Esophagus mucosa (tissue), 1 donor: ENCODE data around the gene MSLN. TPM values are rescaled to one million over a fixed set of nuclear protein-coding genes. Genes with fewer than 3 reads are reported as not detected.

Experiments
- ATAC-seq: fragments of 200-7000 bp; cut with Tn5 transposase; one replicate; pipeline ENCODE4 v1.9.1; 2020
- total RNA-seq: library from RNA; stranded (reverse); gene quantifications from one replicate; pipeline ENCODE4 v1.2.4, GENCODE V29; 2023
- donor health status: DM: yes; HTN: yes; CAD: no.

The MSLN gene
- total RNA-seq, 1 donor from 2014 or later = 2.8 TPM

DNA sequence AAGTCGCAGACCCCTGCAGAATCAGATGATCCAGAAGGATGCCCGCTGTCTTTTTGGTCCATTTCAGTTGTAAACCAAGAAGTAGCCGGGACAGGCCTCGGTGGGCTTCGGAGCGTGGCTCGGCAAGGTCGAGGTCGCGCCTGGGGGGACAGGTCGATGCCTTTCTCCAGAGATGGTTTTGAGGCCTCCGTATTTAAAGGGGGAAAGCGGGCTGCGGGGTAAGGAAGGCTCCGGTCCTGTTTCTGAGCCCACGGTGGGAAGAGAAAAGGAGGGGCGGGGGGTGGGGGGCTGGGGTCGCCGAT lies 47.5 kb downstream of the MSLN start:
- no peak for ATAC-seq

DNA sequence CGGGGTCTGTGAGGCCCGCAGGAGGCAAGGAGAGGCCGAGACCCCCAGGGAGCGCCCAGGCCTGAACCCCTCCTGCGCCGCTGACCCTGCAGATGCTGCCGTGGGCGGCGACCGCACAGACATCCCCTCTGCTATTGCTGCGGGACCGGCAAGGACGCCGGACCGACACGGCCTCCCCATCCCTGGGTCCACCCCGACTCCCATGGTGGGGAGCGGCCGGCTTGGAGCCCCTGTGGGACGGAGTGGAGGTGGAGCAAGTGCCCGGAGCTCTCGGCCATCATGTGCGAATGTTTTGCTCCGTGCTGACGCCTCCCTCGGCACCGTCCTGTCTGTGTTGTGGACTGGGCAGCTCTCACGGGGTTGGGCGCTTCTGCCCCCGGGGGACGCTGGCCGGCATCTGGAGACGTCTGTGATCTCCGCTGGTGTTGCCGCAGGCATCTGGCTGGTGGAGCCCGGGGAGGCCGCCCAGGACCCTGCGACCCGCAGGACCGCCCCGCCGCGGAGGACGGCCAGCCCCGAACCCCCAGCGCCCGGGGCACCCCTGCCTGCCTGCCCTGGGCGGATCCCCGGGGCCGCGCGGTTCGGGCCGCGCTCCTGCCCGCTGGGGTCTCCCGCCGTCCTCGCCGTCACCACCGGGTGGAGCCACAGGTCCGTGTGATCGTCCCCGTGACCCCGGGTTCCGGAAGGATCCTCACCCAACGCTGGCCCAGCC lies 52.8 kb downstream of the MSLN start:
- no peak for ATAC-seq

DNA sequence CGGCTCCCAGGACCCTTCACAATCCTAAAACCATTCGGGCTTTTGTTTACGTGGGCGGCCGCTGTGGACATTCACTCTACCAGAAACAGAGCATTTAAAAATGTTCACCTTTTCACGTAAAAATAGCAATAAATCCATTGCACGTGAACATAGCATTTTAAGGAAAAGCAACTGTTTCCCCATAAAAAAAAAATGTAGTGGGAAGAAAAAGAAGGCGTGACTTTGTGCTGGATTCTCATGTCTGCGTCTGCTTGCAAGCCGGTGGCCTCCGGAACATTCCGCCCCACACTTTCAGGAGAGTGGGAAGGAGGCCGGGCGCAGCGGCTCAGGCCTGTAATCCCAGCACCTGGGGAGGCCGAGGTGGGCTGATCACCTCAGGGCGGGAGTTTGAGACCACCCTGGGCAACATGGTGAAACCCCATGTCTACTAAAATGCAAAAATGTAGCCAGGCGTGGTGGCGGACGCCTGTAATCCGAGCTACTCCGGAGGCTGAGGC lies 53.4 kb downstream of the MSLN start:
- no peak for ATAC-seq

DNA sequence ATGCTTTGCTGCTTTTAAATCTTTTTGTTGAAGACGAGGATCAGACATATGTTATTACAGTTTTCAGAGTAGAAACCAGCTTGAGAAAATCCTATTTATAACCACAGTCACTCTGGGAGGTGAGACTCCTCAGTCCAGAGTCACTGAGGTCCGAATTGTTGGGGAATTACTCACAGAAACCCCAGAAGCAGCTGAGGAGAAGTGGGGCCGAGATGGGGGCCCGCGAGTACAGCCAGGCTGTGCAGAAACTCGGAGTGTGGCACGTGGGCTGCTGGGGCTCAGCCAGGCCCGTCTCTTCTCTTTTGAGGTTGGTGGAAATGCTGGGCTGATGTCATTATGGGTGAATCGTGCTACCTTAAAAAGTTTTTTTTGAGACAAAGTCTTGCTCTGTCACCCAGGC lies 54.4 kb downstream of the MSLN start:
- ATAC-seq = no peak

DNA sequence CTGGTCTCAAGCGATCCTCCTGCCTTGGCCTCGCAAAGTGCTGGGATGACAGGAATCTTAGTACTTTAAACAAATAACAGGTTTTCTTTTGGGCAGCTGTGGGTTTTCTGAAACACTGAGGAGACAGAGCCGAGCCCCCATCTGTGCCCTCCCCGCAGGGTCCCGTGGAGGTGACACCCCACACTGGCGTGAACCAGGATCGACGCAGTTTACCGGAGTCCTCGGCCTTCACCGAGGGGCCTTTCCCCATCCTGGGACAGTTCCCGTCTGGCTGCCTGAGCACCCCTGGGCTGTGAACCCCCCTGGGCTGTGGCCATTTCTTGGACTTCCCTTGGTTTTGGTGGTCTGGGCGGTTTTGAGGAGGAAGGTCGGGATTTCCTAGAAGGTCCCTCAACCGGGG lies 55.3 kb downstream of the MSLN start:
- ATAC-seq = no peak

DNA sequence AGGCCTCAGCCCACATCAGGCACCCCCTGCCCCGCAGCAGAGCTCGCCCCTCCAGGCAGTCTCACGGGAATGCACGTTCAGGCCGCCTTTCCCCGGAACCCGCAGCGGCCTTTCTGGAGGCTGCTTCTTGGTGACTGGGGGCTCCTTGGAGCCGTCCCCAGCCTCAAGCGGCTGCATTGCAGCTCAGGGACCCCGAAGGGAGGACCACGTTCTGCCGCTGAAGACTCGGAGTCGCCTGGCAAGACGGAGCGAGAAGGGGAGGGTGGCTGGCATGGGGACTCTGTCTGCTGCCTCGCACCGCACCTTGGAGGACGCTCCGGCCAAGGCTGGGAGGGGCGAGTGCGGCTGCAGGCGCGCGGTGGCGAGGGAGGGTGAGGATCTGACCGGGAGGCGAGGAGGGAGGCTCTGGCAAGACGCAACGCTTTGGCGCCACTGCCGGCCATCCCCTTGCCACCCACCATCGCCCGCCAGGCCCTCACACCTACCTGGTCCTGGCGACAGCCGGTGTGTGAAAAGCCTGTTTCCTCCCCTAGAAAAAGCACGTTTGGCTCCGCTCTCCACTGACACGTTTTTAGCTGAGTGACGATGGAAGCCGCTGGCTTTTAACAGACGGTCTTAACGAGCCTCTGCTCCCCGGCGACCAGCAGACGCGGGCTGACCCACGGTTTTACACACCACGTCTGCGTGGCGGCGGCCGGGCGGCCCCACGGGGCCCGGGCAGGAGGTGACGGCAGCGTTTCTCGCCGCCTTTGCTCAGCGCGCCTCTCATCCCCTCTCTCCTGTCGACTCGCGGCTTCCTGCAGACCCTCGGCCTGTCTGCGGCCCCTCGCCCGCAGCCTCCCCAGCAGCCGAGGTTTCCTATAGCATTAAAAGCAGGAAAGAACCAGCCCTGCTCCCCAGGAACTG lies 56.7 kb downstream of the MSLN start:
- ATAC-seq = no peak

DNA sequence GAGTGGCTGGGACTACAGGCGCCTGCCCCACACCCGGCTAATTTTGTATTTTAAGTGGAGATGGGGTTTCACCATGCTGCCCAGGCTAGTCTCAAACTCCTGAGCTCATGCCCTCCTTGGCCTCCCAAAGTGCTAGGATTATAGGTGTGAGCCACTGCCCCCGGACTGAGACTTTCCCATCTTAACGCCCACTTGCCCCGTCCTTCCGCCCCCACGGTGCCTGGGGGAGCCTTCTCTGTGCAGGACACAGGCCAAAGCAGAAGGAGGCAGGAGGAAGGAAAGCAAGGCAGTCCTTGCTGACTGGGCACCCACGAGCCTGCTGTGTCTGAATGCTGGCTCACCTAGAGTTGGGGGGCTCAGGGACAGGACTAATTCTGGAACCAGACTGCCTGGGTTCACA lies 57.6 kb downstream of the MSLN start:
- ATAC-seq = no peak

Other genes with a start within 250 kb of the MSLN start
- 27.1 TPM for gene CAPN15, start 233.0 kb upstream of the MSLN start, total RNA-seq
- not detected for gene PRR35, start 200.3 kb upstream of the MSLN start, total RNA-seq
- gene NHLRC4, start 193.7 kb upstream of the MSLN start, total RNA-seq = 0.12 TPM
- gene PIGQ, start 190.8 kb upstream of the MSLN start, total RNA-seq = 21.0 TPM
- 15.5 TPM for gene RAB40C, start 170.7 kb upstream of the MSLN start, total RNA-seq
- gene WFIKKN1, start 129.7 kb upstream of the MSLN start, total RNA-seq = 0.08 TPM
- 40.2 TPM for gene METTL26, start 124.4 kb upstream of the MSLN start, total RNA-seq
- gene MCRIP2, start 118.9 kb upstream of the MSLN start, total RNA-seq = 20.3 TPM
- gene WDR90, start 111.4 kb upstream of the MSLN start, total RNA-seq = 17.9 TPM
- gene RHOT2, start 92.6 kb upstream of the MSLN start, total RNA-seq = 58.7 TPM
- gene RHBDL1, start 85.1 kb upstream of the MSLN start, total RNA-seq = 1.0 TPM
- gene STUB1, start 80.3 kb upstream of the MSLN start, total RNA-seq = 87.5 TPM
- gene JMJD8, start 76.4 kb upstream of the MSLN start, total RNA-seq = 31.7 TPM
- 7.4 TPM for gene WDR24, start 70.3 kb upstream of the MSLN start, total RNA-seq
- gene FBXL16, start 54.9 kb upstream of the MSLN start, total RNA-seq = 15.1 TPM
- gene METRN, start 45.6 kb upstream of the MSLN start, total RNA-seq = 9.6 TPM
- gene ANTKMT, start 39.6 kb upstream of the MSLN start, total RNA-seq = 24.1 TPM
- 0.40 TPM for gene CCDC78, start 34.3 kb upstream of the MSLN start, total RNA-seq
- gene HAGHL, start 33.6 kb upstream of the MSLN start, total RNA-seq = 2.7 TPM
- gene CIAO3, start 19.7 kb upstream of the MSLN start, total RNA-seq = 18.1 TPM
- 14.4 TPM for gene RPUSD1, start 27.6 kb downstream of the MSLN start, total RNA-seq
- gene CHTF18, start 27.9 kb downstream of the MSLN start, total RNA-seq = 20.2 TPM
- not detected for gene GNG13, start 40.0 kb downstream of the MSLN start, total RNA-seq
- 11.4 TPM for gene LMF1, start 210.2 kb downstream of the MSLN start, total RNA-seq
- gene SOX8, start 221.0 kb downstream of the MSLN start, total RNA-seq = 0.16 TPM